Prostate gland (tissue), 2 donors: ENCODE results near the gene SMAD2.

Experiments used
- POLR2A ChIP-seq: fragments of 450-650 bp; IDR thresholded peaks from one replicate; pipeline ENCODE4 v1.6.1; 2016; ENCODE audit warnings: antibody characterized with exemption, mild to moderate bottlenecking
- POLR2AphosphoS5 ChIP-seq: sonication (generic); formaldehyde crosslinking; IDR thresholded peaks from one replicate; pipeline ENCODE4 v1.6.1; 2017; ENCODE audit warnings: antibody characterized with exemption
- TF ChIP-seq, protein P1 (sequence below), 4 experiments: fragments of 200-600 bp in 2 of 4; fragments of 450-650 bp in 2 of 4; sonication (generic) in 2 of 4; IDR thresholded peaks; 1 replicate in 3 of 4; 2 replicates in 1 of 4; pipeline ENCODE4 v1.5.1; 2016 to 2019; ENCODE audit warnings: antibody characterized with exemption in 4 of 4, mild to moderate bottlenecking in 2 of 4, moderate library complexity in 2 of 4

DNA sequence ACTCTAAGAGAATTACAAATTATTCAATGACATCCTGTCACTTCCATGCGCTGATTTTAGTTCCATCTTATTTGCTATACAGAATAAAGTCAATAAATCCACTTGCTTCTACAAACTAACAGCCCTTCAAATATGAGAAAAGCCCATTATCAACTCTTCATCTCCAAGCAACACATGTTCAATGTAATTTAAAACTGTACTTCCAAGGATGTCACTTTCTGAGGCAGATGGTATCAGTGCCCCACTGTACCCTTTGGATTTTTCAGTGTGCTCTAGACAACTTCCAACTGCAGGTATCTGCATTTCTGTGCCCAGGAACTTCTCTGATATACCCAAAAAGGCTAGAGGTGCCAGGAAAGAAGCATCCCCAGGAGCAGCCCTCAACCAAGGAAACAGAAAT is 87.6 kb downstream of the SMAD2 start:
- TF ChIP-seq, protein P1, sequence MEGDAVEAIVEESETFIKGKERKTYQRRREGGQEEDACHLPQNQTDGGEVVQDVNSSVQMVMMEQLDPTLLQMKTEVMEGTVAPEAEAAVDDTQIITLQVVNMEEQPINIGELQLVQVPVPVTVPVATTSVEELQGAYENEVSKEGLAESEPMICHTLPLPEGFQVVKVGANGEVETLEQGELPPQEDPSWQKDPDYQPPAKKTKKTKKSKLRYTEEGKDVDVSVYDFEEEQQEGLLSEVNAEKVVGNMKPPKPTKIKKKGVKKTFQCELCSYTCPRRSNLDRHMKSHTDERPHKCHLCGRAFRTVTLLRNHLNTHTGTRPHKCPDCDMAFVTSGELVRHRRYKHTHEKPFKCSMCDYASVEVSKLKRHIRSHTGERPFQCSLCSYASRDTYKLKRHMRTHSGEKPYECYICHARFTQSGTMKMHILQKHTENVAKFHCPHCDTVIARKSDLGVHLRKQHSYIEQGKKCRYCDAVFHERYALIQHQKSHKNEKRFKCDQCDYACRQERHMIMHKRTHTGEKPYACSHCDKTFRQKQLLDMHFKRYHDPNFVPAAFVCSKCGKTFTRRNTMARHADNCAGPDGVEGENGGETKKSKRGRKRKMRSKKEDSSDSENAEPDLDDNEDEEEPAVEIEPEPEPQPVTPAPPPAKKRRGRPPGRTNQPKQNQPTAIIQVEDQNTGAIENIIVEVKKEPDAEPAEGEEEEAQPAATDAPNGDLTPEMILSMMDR (IDR thresholded peaks at IDR 0.05), result no peak
- TF ChIP-seq POLR2A (no peak), POLR2AphosphoS5 (no peak)
